Esophagus squamous epithelium (tissue), 4 donors: ENCODE measurements around the gene HOPX.

Source experiments
- CTCF ChIP-seq, 6 experiments: fragments of 450-650 bp in 4 of 6; fragments of 200-600 bp in 2 of 6; sonication (generic) in 2 of 6; IDR thresholded peaks; one replicate each; pipeline ENCODE4 v1.5.1; 2016 to 2019; ENCODE audit warnings: antibody characterized with exemption in 6 of 6, mild to moderate bottlenecking in 4 of 6, moderate library complexity in 4 of 6
- POLR2A ChIP-seq, 4 donors: fragments of 450-650 bp; IDR thresholded peaks; one replicate each; pipeline ENCODE4 v1.6.1; 2017; ENCODE audit warnings: antibody characterized with exemption in 4 of 4, mild to moderate bottlenecking in 4 of 4, moderate library complexity in 3 of 4

DNA sequence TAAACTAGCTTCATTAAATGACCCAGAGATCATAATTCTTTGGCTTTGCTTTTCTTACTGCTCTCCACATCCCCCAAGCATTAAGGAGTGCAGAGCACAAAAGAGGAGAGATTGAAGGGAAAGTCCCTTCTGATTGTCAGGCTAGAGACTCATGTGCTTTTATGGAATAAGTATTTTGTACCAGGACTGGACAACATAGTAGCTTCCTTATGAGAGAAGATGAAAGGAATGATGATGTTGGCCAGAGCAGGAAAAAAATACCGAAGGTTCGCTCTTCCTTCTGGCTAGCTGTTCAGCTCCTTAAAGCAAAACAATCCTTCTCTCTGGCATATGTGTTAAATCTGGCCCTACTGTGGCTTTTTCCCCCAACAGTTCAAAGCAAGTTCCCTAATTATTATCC lies 53.1 kb downstream of the HOPX start:
- no peak for TF ChIP-seq CTCF (IDR thresholded peaks at IDR 0.05)
- TF ChIP-seq POLR2A (IDR thresholded peaks at IDR 0.05): no peak
